HL-60 (cell line): Measurements from ENCODE around the gene TNFAIP1.

ENCODE experiments used
- DNase-seq, 2 experiments: peaks; one replicate each; pipeline ENCODE4 v3.0.0-alpha.2; 2010 to 2020; ENCODE audit warnings: low read depth in 1 of 2, low spot score in 1 of 2
- H3K27ac ChIP-seq: fragments of 250-450 bp; sonication (Bioruptor Pico); replicated peaks from 2 replicates; pipeline ENCODE4 v1.5.1; 2020; ENCODE audit warnings: mild to moderate bottlenecking, moderate library complexity
- H3K27me3 ChIP-seq: fragments of 250-450 bp; sonication (Bioruptor Pico); 2 replicates; pipeline ENCODE4 v1.5.1; 2021; ENCODE audit warnings: mild to moderate bottlenecking, moderate library complexity; ENCODE audit not compliant: insufficient read depth, poor library complexity, severe bottlenecking
- H3K4me3 ChIP-seq: replicated peaks from 2 replicates; pipeline ENCODE4 v1.5.1; 2011; ENCODE audit warnings: mild to moderate bottlenecking, control low read depth, low read length; ENCODE audit not compliant: insufficient read depth
- CTCF ChIP-seq: IDR thresholded peaks from one replicate; pipeline ENCODE4 v1.5.1; 2011; ENCODE audit warnings: low read length, control low read depth, inconsistent platforms; ENCODE audit not compliant: insufficient read depth
- GABPA ChIP-seq: IDR thresholded peaks from 2 replicates; pipeline ENCODE4 v1.6.1; 2012; ENCODE audit warnings: low read depth
- POLR2AphosphoS5 ChIP-seq: IDR thresholded peaks from 2 replicates; pipeline ENCODE4 v1.6.1; 2012; ENCODE audit warnings: low read depth
- SPI1 ChIP-seq: IDR thresholded peaks from 2 replicates; pipeline ENCODE4 v1.6.1; 2012; ENCODE audit warnings: low read depth, mild to moderate bottlenecking, borderline replicate concordance
- long read RNA-seq: library from polyadenylated mRNA; unstranded; transcript quantifications from one replicate; pipeline ENCODE4 v2.0.0, GENCODE V29; 2020
- TF ChIP-seq, protein P1 (sequence below): IDR thresholded peaks from 2 replicates; pipeline ENCODE4 v1.6.1; 2012; ENCODE audit warnings: low read depth; ENCODE audit not compliant: insufficient replicate concordance

Gene TNFAIP1
- long read RNA-seq, transcript TNFAIP1-201 (7 exons, 3,627 nt): major isoform, 44 of 53 reads
- long read RNA-seq, partial matches to known transcripts: 3 of 53 reads
- long read RNA-seq, other reads (novel, unspliced or antisense): 6 of 53 reads

DNA sequence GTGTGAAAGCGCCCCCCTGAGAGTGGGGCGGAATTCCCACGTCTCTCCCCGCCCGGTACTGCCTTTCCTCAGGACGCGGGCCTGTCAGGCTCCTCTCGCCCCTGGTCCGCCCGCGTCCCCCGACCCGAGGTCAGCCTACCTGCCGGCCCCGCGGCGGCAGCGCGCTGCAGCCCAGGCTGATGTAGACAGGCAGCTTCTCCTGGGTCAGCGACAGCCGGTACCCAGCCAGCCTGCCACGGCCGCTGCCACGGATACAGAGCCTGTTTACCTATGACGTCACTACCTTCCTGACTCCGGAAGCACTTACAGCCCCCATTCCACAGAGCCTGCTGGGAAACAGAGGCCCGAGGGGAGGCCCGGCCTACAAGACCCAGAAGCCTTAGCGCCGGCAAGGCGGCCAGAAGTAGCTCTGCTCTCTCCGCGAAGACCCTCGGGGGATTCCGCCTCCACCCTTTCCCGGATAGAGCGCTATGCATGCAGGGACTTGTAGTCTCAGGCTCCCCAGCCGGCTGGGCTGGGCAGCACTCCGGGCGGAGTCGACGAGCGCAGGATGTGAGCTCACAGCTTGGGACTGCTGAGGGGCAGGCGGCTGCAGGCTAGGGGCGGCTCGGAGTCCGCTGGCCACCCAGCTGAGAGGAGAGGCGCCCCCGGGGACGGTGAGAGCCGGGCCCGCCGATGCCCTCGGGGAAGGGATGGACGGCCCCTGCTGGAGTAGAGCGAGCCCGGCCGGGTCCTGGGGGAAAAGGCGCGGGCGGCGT, at the start of gene TNFAIP1, which contains the start of gene IFT20:
Gene TNFAIP1, plus strand, starts transcription at position 561 of the 758 bp plus-strand sequence. CDS start 3,761 bp downstream, outside the sequence.
Gene IFT20, minus strand, starts transcription at position 272 of the 758 bp plus-strand sequence. CDS start 3,487 bp downstream, outside the sequence.
- peak within 1 kb of the TSS; percentile 97 for H3K4me3 ChIP-seq
- H3K27me3 ChIP-seq: no peaks in the 10 kb centered on the region
- DNase-seq: peak; percentile 98 to 99
- peak; percentile 98 for TF ChIP-seq GABPA
- TF ChIP-seq, protein P1, sequence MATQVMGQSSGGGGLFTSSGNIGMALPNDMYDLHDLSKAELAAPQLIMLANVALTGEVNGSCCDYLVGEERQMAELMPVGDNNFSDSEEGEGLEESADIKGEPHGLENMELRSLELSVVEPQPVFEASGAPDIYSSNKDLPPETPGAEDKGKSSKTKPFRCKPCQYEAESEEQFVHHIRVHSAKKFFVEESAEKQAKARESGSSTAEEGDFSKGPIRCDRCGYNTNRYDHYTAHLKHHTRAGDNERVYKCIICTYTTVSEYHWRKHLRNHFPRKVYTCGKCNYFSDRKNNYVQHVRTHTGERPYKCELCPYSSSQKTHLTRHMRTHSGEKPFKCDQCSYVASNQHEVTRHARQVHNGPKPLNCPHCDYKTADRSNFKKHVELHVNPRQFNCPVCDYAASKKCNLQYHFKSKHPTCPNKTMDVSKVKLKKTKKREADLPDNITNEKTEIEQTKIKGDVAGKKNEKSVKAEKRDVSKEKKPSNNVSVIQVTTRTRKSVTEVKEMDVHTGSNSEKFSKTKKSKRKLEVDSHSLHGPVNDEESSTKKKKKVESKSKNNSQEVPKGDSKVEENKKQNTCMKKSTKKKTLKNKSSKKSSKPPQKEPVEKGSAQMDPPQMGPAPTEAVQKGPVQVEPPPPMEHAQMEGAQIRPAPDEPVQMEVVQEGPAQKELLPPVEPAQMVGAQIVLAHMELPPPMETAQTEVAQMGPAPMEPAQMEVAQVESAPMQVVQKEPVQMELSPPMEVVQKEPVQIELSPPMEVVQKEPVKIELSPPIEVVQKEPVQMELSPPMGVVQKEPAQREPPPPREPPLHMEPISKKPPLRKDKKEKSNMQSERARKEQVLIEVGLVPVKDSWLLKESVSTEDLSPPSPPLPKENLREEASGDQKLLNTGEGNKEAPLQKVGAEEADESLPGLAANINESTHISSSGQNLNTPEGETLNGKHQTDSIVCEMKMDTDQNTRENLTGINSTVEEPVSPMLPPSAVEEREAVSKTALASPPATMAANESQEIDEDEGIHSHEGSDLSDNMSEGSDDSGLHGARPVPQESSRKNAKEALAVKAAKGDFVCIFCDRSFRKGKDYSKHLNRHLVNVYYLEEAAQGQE: no peak
- peak within 1 kb of the TSS; percentile 69 for H3K27ac ChIP-seq

GRCh38 chr17:28285965-28286364, 49.6 kb upstream of the TNFAIP1 start:
- DNase-seq: no peak
- Histone ChIP-seq H3K27ac (no peak overlapping the region), H3K27me3 (no peaks in the 10 kb centered on the region), H3K4me3 (no peak overlapping the region)
- TF ChIP-seq SPI1 (no peak), CTCF (no peak), POLR2AphosphoS5 (no peak), GABPA (no peak)
- TF ChIP-seq, protein P1: no peak

- H3K27ac ChIP-seq: no peak overlapping the region
- TF ChIP-seq, protein P1: no peak
- TF ChIP-seq CTCF: no peak
- TF ChIP-seq SPI1: no peak
- TF ChIP-seq GABPA: no peak
- no peak for TF ChIP-seq POLR2AphosphoS5
- H3K27me3 ChIP-seq: no peaks in the 10 kb centered on the region
- DNase-seq: no peak
- no peak overlapping the region for H3K4me3 ChIP-seq
These were observed 44.9 kb upstream of the TNFAIP1 start for GRCh38 chr17:28290703-28291102.
